Esophagus squamous epithelium (tissue), 5 donors: Measurements from ENCODE around the gene LDLRAP1. TPM values are rescaled to one million over a fixed set of nuclear protein-coding genes. Genes with fewer than 3 reads are reported as not detected.

Experiments used
- DNase-seq: peaks from one replicate; lab custom pipeline; 2025; lab: John Stamatoyannopoulos, UW
- H3K27ac ChIP-seq, 4 donors: fragments of 200-600 bp; sonication (generic); one replicate each; pipeline ENCODE4 v1.5.1; 2016 to 2019; ENCODE audit warnings: mild to moderate bottlenecking in 1 of 4
- H3K27me3 ChIP-seq, 4 donors: fragments of 200-600 bp; sonication (generic); 1 replicate in 3 of 4; 2 replicates in 1 of 4; pipeline versions ENCODE4 v1.5.1 to v1.6.0; 2017 to 2021; ENCODE audit warnings: antibody characterized with exemption in 1 of 4
- H3K36me3 ChIP-seq, 3 donors: fragments of 200-600 bp; sonication (generic); one replicate each; pipeline ENCODE4 v1.5.1; 2016 to 2019
- H3K4me1 ChIP-seq, 3 donors: fragments of 200-600 bp; sonication (generic); one replicate each; pipeline ENCODE4 v1.5.1; 2017 to 2019
- H3K4me3 ChIP-seq, 4 donors: fragments of 200-600 bp; sonication (generic); 1 replicate in 3 of 4; 2 replicates in 1 of 4; pipeline ENCODE4 v1.5.1; 2016 to 2019; ENCODE audit warnings: mild to moderate bottlenecking in 2 of 4, moderate library complexity in 1 of 4
- H3K9me3 ChIP-seq, 3 donors: fragments of 200-600 bp; sonication (generic); one replicate each; pipeline ENCODE4 v1.5.1; 2016 to 2019
- POLR2A ChIP-seq, 4 donors: fragments of 450-650 bp; IDR thresholded peaks; one replicate each; pipeline ENCODE4 v1.6.1; 2017; ENCODE audit warnings: antibody characterized with exemption in 4 of 4, mild to moderate bottlenecking in 4 of 4, moderate library complexity in 3 of 4
- WGBS, 2 donors: methylation state at CpG; one replicate each; pipeline ENCODE4 v1.1.5; 2018; 5-methylcytosine and 5-hydroxymethylcytosine counted together
- intact Hi-C: fragments of 100-400 bp; cut with DNase I; formaldehyde crosslinking; loops from one replicate; pipeline ENCODE4 v1.15.0; 2022
- total RNA-seq, 4 donors: library from RNA; depleted of rRNA; stranded (reverse); fragments of >200 nt; gene quantifications; one replicate each; pipeline ENCODE4 v1.1.0, GENCODE V29; 2016
- TF ChIP-seq, protein P1 (sequence below), 6 experiments: fragments of 450-650 bp in 4 of 6; fragments of 200-600 bp in 2 of 6; sonication (generic) in 2 of 6; IDR thresholded peaks; one replicate each; pipeline ENCODE4 v1.5.1; 2016 to 2019; ENCODE audit warnings: antibody characterized with exemption in 6 of 6, mild to moderate bottlenecking in 4 of 6, moderate library complexity in 4 of 6
- donor health status: DM: yes; HTN: yes; CAD: no.

LDLRAP1 gene
- total RNA-seq, 4 donors from 2014 or later, result 17.0 to 21.4 (median 19.5) TPM

DNA sequence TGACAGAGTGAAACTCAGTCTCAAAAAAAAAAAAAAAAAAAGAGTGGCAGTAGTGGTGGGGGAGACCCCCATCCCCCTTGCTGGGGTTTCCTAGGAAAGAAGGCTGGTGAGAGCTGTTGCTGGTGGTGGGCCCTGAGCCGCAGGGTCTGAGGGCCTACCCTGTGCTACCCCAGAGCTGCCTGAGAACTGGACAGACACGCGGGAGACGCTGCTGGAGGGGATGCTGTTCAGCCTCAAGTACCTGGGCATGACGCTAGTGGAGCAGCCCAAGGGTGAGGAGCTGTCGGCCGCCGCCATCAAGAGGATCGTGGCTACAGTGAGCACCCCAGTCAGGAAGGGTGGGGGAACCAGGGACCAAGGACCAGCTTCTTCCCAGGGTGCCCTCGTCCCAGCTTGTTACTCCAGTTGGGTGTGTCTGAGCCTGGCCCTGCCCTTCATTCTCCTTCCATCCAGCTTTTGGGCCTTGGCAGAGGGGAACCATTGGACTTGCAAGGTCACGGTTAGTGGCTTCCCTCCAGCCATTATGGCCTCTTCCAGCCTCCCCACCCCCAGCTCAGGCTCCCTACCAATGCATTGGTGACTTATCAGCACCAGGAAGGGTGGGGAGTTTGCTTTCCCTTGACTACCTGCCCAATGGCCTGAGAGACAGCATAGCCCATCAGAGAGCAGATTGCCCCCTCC, 10.5 kb downstream of the LDLRAP1 start:
- H3K4me3 ChIP-seq, result no peak overlapping the region
- H3K27me3 ChIP-seq, result no peaks in the 10 kb centered on the region
- 71 to 92% methylated on average over 9 to 11 of the region's 11 CpGs for WGBS, 2 donors
- H3K9me3 ChIP-seq, result no peaks in the 10 kb centered on the region
- H3K27ac ChIP-seq, result peak overlapping the region in 1 of 4 donors; percentile 23
- peaks cover 39 to 92% (median 55%) of the 10 kb centered on the region in 3 donors for H3K4me1 ChIP-seq
- TF ChIP-seq POLR2A (IDR thresholded peaks at IDR 0.05), result no peak
- TF ChIP-seq, protein P1, sequence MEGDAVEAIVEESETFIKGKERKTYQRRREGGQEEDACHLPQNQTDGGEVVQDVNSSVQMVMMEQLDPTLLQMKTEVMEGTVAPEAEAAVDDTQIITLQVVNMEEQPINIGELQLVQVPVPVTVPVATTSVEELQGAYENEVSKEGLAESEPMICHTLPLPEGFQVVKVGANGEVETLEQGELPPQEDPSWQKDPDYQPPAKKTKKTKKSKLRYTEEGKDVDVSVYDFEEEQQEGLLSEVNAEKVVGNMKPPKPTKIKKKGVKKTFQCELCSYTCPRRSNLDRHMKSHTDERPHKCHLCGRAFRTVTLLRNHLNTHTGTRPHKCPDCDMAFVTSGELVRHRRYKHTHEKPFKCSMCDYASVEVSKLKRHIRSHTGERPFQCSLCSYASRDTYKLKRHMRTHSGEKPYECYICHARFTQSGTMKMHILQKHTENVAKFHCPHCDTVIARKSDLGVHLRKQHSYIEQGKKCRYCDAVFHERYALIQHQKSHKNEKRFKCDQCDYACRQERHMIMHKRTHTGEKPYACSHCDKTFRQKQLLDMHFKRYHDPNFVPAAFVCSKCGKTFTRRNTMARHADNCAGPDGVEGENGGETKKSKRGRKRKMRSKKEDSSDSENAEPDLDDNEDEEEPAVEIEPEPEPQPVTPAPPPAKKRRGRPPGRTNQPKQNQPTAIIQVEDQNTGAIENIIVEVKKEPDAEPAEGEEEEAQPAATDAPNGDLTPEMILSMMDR (IDR thresholded peaks at IDR 0.05), result no peak
- DNase-seq, result no peak
- intact Hi-C loops, result no loop called here
- H3K36me3 ChIP-seq, result peaks cover 0 to 31% (median 6%) of the 10 kb centered on the region in 3 donors

DNA sequence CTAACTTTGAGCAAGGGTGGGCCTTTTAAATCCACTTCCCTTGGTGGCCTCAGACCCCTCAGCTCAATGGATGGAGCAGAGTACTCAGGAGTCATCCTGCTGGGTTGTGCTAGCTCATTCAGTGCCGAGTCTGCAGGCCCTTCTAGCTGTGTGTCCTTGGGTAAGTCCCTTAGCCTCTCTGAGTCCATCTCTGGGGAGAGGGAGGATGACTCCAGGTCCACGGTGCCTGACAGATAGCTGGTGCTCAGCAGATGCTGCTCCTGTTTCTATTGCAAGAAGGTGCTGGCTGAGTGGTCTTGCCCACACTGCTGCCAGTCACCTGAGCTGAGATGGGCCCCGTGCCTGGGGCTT, 11.0 kb downstream of the LDLRAP1 start:
- WGBS, 2 donors, result 100% methylated on average over 1 of the region's 3 CpGs; no CpG with 5 or more reads in 1 of the 2 donors
- Histone ChIP-seq H3K9me3 (no peaks in the 10 kb centered on the region), H3K4me1 (peaks cover 36 to 92% (median 51%) of the 10 kb centered on the region in 3 donors), H3K36me3 (peaks cover 0 to 36% (median 6%) of the 10 kb centered on the region in 3 donors), H3K27ac (peak overlapping the region in 1 of 4 donors; percentile 23), H3K4me3 (no peak overlapping the region), H3K27me3 (no peaks in the 10 kb centered on the region)
- no peak for DNase-seq
- intact Hi-C loops, result no loop called here
- TF ChIP-seq POLR2A (IDR thresholded peaks at IDR 0.05), result no peak
- TF ChIP-seq, protein P1 (IDR thresholded peaks at IDR 0.05), result no peak

DNA sequence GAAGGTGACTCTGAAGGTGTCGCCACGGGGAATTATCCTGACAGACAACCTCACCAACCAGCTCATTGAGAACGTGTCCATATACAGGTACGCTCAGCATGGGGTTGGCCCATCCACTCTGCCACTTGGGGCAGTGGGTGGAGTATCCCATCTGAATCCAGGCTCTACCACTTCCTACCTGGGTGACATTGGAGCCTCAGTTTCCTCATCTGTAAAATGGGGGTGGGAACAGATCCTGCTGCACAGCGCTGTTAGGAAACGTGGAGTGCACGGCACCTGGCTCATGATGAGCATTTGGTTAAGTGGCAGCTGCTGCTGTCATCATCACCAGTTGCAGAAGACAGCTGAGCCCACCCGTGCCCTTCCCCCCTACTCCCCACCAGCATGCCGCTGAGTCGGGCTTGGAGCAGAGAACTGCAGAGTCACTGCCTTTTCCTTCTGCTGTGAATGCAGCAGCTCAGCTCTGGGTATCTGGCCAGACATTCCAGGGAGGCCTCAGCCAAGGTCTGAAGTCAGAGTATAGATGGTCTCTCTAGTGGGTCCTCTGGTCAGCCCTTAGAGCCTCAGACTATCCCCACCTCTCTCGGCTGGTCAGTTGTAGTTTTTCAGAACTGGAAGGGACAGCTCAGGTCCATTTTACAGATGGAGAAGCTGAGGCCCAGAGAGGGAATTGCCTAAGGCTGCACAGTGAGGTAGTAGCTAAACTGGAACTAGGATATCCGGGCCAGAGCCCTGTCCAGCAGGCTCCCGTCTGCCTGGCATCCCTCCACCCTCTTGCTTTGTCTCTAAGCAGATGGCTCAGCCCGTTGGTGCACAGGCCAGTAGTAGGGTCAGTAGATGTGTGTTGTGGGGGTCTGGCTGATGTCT, 11.7 kb downstream of the LDLRAP1 start:
- intact Hi-C loops, result no loop called here
- Histone ChIP-seq H3K4me3 (no peak overlapping the region), H3K4me1 (peaks cover 28 to 92% (median 51%) of the 10 kb centered on the region in 3 donors), H3K9me3 (no peaks in the 10 kb centered on the region), H3K36me3 (peaks cover 0 to 39% (median 6%) of the 10 kb centered on the region in 3 donors), H3K27ac (peak overlapping the region in 1 of 4 donors; percentile 23), H3K27me3 (no peaks in the 10 kb centered on the region)
- WGBS, 2 donors, result 84 to 96% methylated on average over 7 to 11 of the region's 14 CpGs
- TF ChIP-seq POLR2A (IDR thresholded peaks at IDR 0.05), result no peak
- TF ChIP-seq, protein P1 (IDR thresholded peaks at IDR 0.05), result no peak
- no peak for DNase-seq

DNA sequence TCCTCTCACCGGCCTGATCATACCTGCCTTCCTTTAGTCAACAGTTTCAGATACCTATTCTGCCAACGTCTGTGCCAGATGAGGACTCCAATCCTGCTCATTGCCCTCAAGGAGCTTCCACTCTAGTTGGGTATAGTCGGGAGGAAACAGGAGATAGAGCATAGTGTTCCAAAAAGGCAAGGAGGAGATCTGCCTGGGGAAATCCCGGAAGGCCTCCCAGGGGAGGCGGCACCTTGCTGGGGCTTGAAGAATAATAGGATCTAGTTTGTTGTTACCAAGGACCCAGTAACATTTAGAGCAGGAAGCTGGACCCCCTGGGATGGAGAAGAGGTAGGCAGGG, 12.3 kb downstream of the LDLRAP1 start:
- TF ChIP-seq POLR2A (IDR thresholded peaks at IDR 0.05), result no peak
- TF ChIP-seq, protein P1 (IDR thresholded peaks at IDR 0.05), result no peak
- intact Hi-C loops, result no loop called here
- Histone ChIP-seq H3K27ac (peak overlapping the region in 2 of 4 donors; percentile 54 to 68), H3K27me3 (no peaks in the 10 kb centered on the region), H3K4me3 (no peak overlapping the region), H3K9me3 (no peaks in the 10 kb centered on the region), H3K36me3 (peaks cover 0 to 39% (median 6%) of the 10 kb centered on the region in 3 donors), H3K4me1 (peaks cover 28 to 92% (median 51%) of the 10 kb centered on the region in 3 donors)
- WGBS, 2 donors, result 75 to 90% methylated on average over 4 to 5 of the region's 5 CpGs
- no peak for DNase-seq
